Nephron progenitor cell (in vitro differentiated cells): ENCODE measurements around the gene CNP.
A peak's percentile ranks its signal among the peaks of the same experiment; 100 is the strongest.

Source experiments
- DNase-seq: peaks from one replicate; pipeline ENCODE4 v3.0.0; 2021
- H3K27ac Mint-ChIP-seq: 2 replicates; pipeline ENCODE4 v1.8.0; 2021; ENCODE audit warnings: mild to moderate bottlenecking, moderate library complexity, mixed read lengths
- H3K27me3 Mint-ChIP-seq: 2 replicates; pipeline ENCODE4 v1.8.0; 2021; ENCODE audit warnings: mild to moderate bottlenecking, low read depth, mixed read lengths; ENCODE audit not compliant: poor library complexity
- H3K36me3 Mint-ChIP-seq: 2 replicates; pipeline ENCODE4 v1.8.0; 2021; ENCODE audit warnings: low read depth, mixed read lengths
- H3K4me1 Mint-ChIP-seq: 2 replicates; pipeline ENCODE4 v1.8.0; 2021; ENCODE audit warnings: mixed read lengths
- H3K4me3 Mint-ChIP-seq: 2 replicates; pipeline ENCODE4 v1.8.0; 2021; ENCODE audit warnings: mild to moderate bottlenecking, moderate library complexity, mixed read lengths
- H3K9me3 Mint-ChIP-seq: 2 replicates; pipeline ENCODE4 v1.8.0; 2021; ENCODE audit warnings: mild to moderate bottlenecking, moderate library complexity, mixed read lengths
- CTCF ChIP-seq: fragments of 200-600 bp; sonication (generic); IDR thresholded peaks from 2 replicates; pipeline ENCODE4 v1.5.0; 2021; ENCODE audit warnings: antibody characterized with exemption

Gene CNP

DNA sequence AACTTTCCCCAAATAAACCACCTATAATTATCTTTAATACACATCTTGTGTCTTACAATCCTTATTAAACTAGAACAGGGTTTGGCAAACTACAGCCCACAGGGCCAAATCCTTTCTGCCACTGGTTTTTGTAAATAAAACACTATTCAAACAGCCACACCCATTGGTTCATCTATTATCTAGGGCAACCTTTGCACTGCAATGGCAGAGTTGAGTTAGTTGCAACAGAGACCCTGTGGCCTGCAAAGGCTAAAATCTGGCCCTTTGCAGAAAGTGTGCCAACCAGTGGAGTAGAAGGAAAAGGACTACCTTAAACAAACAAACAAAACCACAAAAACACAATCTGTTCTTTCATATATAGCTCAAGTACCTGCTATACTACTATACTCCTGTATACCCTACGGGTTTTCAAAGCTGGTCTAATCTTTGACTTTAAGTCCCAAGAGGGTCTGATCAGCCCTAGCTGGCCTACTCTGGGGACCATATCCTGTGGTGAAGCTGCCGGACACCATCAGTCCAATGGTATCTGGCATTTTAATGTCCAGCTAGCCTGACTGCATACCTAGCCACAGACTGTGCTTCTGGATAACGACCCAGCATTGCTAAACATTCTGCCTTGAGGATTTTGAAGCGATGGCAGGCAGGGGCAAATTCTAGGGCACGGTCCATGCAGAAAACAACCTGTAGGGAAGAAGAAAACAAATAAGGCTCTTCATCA lies 23.3 kb downstream of the CNP start:
- Mint-ChIP-seq H3K4me1 (no peaks in the 10 kb centered on the region), H3K27me3 (no peaks in the 10 kb centered on the region), H3K27ac (no peak overlapping the region), H3K36me3 (peaks cover 78% of the 10 kb centered on the region), H3K4me3 (no peak overlapping the region), H3K9me3 (no peaks in the 10 kb centered on the region)
- TF ChIP-seq CTCF, result no peak
- no peak for DNase-seq

DNA sequence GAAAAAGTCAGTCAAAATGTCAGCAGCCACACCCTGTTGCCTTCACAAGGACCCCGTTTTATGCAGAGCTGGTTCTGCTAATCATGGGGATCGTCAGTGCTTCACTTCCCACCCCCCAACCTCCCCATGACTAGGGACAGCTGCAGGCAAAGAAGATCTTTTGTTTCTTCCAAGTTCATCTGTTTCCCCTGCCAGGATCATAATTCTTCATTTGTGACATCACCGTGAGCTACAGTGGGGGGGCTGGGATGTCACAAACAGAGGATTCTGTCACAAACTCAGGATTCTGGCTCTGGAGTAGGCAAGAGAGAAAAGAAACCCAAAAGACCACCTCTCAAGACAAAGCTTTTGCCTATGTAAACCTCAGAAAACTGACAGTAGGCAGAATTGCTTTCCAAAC lies 26.0 kb downstream of the CNP start:
- H3K4me1 Mint-ChIP-seq, result peaks cover 5% of the 10 kb centered on the region
- no peak for TF ChIP-seq CTCF
- H3K27ac Mint-ChIP-seq, result peak overlapping the region; percentile 8
- no peaks in the 10 kb centered on the region for H3K27me3 Mint-ChIP-seq
- no peak for DNase-seq
- H3K9me3 Mint-ChIP-seq, result no peaks in the 10 kb centered on the region
- no peak overlapping the region for H3K4me3 Mint-ChIP-seq
- H3K36me3 Mint-ChIP-seq, result peaks cover 78% of the 10 kb centered on the region

DNA sequence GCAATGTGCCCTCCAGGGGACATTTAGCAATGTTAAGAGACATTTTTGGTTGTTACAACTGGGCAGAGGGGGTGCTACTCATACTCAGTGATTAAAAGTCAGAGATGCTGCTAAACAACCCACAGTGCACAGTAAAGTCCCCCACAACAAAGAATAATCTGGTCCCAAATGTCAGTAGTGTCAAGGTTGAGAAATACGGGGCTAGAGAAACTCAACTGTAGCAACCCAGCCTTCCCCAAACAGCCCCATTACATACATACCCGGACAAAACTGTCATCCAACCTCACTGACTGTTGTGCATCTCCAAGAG lies 30.2 kb downstream of the CNP start:
- Mint-ChIP-seq H3K9me3 (no peaks in the 10 kb centered on the region), H3K4me3 (no peak overlapping the region), H3K36me3 (peaks cover 68% of the 10 kb centered on the region), H3K27me3 (no peaks in the 10 kb centered on the region), H3K27ac (peak overlapping the region; percentile 46), H3K4me1 (peaks cover 5% of the 10 kb centered on the region)
- DNase-seq, result no peak
- no peak for TF ChIP-seq CTCF

DNA sequence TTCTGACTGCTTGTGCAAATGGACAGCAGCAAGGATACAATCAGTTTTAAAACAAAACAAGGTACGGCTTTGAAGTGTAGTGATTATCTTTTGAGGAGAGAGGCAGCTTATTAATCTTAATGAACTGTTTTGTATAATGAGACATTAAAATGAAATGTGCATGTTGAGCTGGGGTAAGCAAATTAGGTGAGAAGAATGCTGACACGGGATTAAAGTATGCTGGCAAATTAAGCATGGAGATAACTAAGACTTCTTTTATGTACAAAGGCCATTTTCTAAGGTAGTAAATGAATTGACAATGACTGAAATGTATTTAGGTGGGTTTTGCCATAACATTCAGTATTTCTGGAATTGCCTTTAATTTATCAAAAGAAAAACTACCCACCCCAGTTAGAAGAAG lies 31.9 kb downstream of the CNP start:
- H3K9me3 Mint-ChIP-seq, result no peaks in the 10 kb centered on the region
- peaks cover 5% of the 10 kb centered on the region for H3K4me1 Mint-ChIP-seq
- no peak overlapping the region for H3K4me3 Mint-ChIP-seq
- H3K36me3 Mint-ChIP-seq, result peaks cover 69% of the 10 kb centered on the region
- H3K27me3 Mint-ChIP-seq, result peaks cover 2% of the 10 kb centered on the region
- no peak for DNase-seq
- TF ChIP-seq CTCF, result no peak
- H3K27ac Mint-ChIP-seq, result no peak overlapping the region

DNA sequence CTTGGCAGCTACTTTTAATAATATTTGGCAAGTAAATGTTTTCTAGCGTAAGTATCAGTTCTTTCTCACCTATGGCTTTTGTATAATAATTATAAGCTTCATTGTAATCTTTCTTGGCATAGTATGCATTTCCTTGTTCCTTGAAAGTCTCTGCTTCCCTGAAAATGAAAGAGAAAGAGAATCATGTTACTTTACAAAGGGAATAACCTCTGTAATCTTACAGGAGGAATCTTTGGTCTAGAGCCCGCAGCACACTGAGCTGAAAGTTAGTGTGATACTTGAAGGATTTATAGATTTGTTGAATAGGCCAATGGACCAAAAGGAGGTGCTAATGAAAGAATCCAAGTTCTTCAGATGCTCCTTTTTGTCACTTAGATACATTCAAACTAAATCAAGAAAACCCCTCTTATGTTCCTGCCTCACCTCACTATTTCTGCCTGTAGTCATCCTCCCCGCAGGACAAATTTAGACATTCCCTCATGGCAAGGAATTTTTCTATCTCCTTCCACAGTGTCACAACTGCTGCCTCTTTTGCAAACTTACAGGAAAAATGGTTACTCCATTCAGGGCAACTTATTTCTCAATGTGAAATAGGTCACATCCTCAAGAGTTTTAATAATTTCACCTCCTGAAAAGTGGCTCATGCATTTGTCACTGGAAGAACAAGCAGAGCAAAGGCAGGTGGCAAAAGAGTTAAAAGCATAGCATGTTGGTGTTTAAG lies 34.0 kb downstream of the CNP start:
- Mint-ChIP-seq H3K9me3 (no peaks in the 10 kb centered on the region), H3K36me3 (peaks cover 55% of the 10 kb centered on the region), H3K27me3 (peaks cover 2% of the 10 kb centered on the region), H3K4me3 (no peak overlapping the region), H3K27ac (peak overlapping the region; percentile 74), H3K4me1 (peaks cover 5% of the 10 kb centered on the region)
- no peak for TF ChIP-seq CTCF
- DNase-seq, result no peak

GRCh38 chr17:42001729-42002128 lies 35.1 kb downstream of the CNP start:
- Mint-ChIP-seq H3K27me3 (peaks cover 2% of the 10 kb centered on the region), H3K9me3 (no peaks in the 10 kb centered on the region), H3K36me3 (peaks cover 44% of the 10 kb centered on the region), H3K4me1 (no peaks in the 10 kb centered on the region), H3K4me3 (no peak overlapping the region), H3K27ac (no peak overlapping the region)
- TF ChIP-seq CTCF, result no peak
- DNase-seq, result no peak
